ENCODE data around the gene MAN1B1. TPM values are rescaled to one million over a fixed set of nuclear protein-coding genes. Genes with fewer than 3 reads are reported as not detected.

Gene MAN1B1
- polyA plus RNA-seq, 1 donor (not counting 4 experiments of a cell fraction or from before 2014, with no cell fraction given) = 34.3 TPM

DNA sequence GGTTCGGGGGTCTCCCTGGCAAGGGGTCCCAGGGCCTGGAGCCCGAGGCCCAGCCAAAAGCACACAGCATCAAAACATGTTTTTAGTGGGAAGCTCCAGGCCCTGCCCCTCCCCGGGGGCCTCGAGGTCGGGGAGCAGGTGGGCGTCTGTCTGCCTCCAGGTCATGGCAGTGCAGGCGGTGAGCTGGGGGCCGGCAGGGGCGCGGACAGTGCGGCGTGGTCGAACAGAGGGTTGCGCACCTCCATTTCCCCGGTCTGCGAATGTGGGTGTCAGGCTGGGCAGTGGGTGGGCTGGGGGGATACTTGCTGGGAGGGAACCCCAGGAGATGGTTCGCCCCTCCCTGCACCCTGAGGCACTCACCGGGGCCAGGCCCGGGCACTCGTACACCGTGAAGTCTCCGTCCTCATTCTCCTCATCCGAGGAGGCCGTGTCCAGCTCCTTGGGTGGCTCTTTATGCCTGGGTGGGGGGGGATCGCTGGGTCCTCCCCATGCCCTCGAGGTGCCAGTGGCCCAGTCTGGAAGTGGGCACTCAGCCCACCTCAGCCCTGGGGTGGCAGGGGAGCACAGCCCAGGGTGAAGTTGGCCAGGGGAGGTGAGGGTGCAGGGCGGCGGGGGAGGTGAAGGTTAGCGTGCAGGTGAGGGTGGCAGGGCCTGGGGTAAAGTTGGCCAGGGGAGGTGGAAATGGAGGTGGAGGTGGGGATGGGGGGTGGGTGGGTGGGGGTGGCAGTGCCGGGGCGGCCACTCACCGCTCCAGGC is 47.0 kb upstream of the MAN1B1 start:
- H3K4me3 ChIP-seq (ENCODE audit: control insufficient read depth in 2 of 3, extremely low read depth in 1 of 3, insufficient read depth in 2 of 3, low read depth in 1 of 3, low read length in 3 of 3) = no peak overlapping the region
- FAIRE-seq (no peak), DNase-seq (ENCODE audit: low read depth, low spot score) (no peak)
- H2AFZ ChIP-seq (ENCODE audit: control insufficient read depth, low read length) = no peak overlapping the region
- H3K79me2 ChIP-seq (ENCODE audit: control insufficient read depth, insufficient read depth, low read length) = peaks cover 2% of the 10 kb centered on the region
- H3K4me1 ChIP-seq (ENCODE audit: control insufficient read depth, extremely low read depth, insufficient read depth, low read length) = peaks cover 8% of the 10 kb centered on the region
- peaks cover 4% of the 10 kb centered on the region for H4K20me1 ChIP-seq (ENCODE audit: control insufficient read depth, extremely low read depth, insufficient read depth, low read length)
- no peak overlapping the region for H3K9ac ChIP-seq (ENCODE audit: control insufficient read depth, extremely low read depth, insufficient read depth, low read length)
- H3K4me2 ChIP-seq (ENCODE audit: control insufficient read depth, extremely low read depth, insufficient read depth, low read depth, low read length) = no peak overlapping the region
- dilution Hi-C loops (cut with MboI; ENCODE audit: extremely low pct_ligation_motif_present, low sequenced_read_pairs) = no loop called here
- no peak for TF ChIP-seq EZH2 (IDR thresholded peaks at IDR 0.05; ENCODE audit: low read length)
- TF ChIP-seq, protein P1, sequence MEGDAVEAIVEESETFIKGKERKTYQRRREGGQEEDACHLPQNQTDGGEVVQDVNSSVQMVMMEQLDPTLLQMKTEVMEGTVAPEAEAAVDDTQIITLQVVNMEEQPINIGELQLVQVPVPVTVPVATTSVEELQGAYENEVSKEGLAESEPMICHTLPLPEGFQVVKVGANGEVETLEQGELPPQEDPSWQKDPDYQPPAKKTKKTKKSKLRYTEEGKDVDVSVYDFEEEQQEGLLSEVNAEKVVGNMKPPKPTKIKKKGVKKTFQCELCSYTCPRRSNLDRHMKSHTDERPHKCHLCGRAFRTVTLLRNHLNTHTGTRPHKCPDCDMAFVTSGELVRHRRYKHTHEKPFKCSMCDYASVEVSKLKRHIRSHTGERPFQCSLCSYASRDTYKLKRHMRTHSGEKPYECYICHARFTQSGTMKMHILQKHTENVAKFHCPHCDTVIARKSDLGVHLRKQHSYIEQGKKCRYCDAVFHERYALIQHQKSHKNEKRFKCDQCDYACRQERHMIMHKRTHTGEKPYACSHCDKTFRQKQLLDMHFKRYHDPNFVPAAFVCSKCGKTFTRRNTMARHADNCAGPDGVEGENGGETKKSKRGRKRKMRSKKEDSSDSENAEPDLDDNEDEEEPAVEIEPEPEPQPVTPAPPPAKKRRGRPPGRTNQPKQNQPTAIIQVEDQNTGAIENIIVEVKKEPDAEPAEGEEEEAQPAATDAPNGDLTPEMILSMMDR (optimal IDR thresholded peaks at IDR 0.05 in 1 of 3, IDR thresholded peaks at IDR 0.05 in 1 of 3, conservative IDR thresholded peaks at IDR 0.05 in 1 of 3; ENCODE audit: extremely low read depth in 1 of 3, insufficient read depth in 2 of 3, low read length in 3 of 3) = no peak
- H3K36me3 ChIP-seq (ENCODE audit: control insufficient read depth in 2 of 2, extremely low read depth in 1 of 2, insufficient read depth in 2 of 2, low read length in 2 of 2) = peaks cover 0 to 4% of the 10 kb centered on the region in 2 experiments
- H3K9me3 ChIP-seq (ENCODE audit: control insufficient read depth, low read depth, low read length) = no peaks in the 10 kb centered on the region
- H3K9me1 ChIP-seq (ENCODE audit: control insufficient read depth, extremely low read depth, insufficient read depth, low read length) = no peaks in the 10 kb centered on the region
- peaks cover 11% of the 10 kb centered on the region for H3K27me3 ChIP-seq (ENCODE audit: control insufficient read depth, extremely low read depth, insufficient read depth, low read length)
- no peak overlapping the region for H3K27ac ChIP-seq (ENCODE audit: control insufficient read depth, insufficient read depth, low read length)

DNA sequence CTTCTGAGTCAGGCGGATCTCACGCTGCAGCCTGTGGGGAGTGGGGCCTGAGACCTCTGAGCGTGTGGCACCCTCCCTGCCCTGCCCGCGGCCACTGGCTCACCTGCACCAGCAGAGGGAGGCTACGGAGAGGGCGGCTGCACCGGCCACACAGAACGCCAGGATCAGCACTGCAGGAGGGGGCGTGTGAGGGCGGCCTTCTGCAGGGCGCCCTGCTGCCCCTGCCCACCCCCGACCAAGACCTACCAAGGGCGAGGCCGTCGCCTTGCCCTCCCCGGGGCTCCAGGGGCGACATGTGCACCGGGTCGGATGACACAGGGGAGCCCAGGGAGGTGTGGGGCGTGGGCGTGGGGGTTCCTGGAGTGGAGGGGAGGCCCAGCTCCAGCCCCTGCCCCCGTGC is 46.2 kb upstream of the MAN1B1 start:
- no peaks in the 10 kb centered on the region for H3K9me1 ChIP-seq (ENCODE audit: control insufficient read depth, extremely low read depth, insufficient read depth, low read length)

More for the DNA sequence above, 46.2 kb upstream of the MAN1B1 start:
- Histone ChIP-seq H4K20me1 (ENCODE audit: control insufficient read depth, extremely low read depth, insufficient read depth, low read length) (peaks cover 6% of the 10 kb centered on the region), H3K4me2 (ENCODE audit: control insufficient read depth, extremely low read depth, insufficient read depth, low read depth, low read length) (no peak overlapping the region), H3K4me1 (ENCODE audit: control insufficient read depth, extremely low read depth, insufficient read depth, low read length) (peaks cover 9% of the 10 kb centered on the region), H3K9me3 (ENCODE audit: control insufficient read depth, low read depth, low read length) (no peaks in the 10 kb centered on the region), H3K27ac (ENCODE audit: control insufficient read depth, insufficient read depth, low read length) (no peak overlapping the region), H3K27me3 (ENCODE audit: control insufficient read depth, extremely low read depth, insufficient read depth, low read length) (peaks cover 17% of the 10 kb centered on the region), H3K9ac (ENCODE audit: control insufficient read depth, extremely low read depth, insufficient read depth, low read length) (no peak overlapping the region), H3K79me2 (ENCODE audit: control insufficient read depth, insufficient read depth, low read length) (peaks cover 2% of the 10 kb centered on the region), H2AFZ (ENCODE audit: control insufficient read depth, low read length) (no peak overlapping the region), H3K36me3 (ENCODE audit: control insufficient read depth in 2 of 2, extremely low read depth in 1 of 2, insufficient read depth in 2 of 2, low read length in 2 of 2) (peaks cover 0 to 4% of the 10 kb centered on the region in 2 experiments), H3K4me3 (ENCODE audit: control insufficient read depth in 2 of 3, extremely low read depth in 1 of 3, insufficient read depth in 2 of 3, low read depth in 1 of 3, low read length in 3 of 3) (no peak overlapping the region)
- dilution Hi-C loops (cut with MboI; ENCODE audit: extremely low pct_ligation_motif_present, low sequenced_read_pairs) = no loop called here
- FAIRE-seq = no peak
- TF ChIP-seq, protein P1 (optimal IDR thresholded peaks at IDR 0.05 in 1 of 3, IDR thresholded peaks at IDR 0.05 in 1 of 3, conservative IDR thresholded peaks at IDR 0.05 in 1 of 3; ENCODE audit: extremely low read depth in 1 of 3, insufficient read depth in 2 of 3, low read length in 3 of 3) = no peak
- TF ChIP-seq EZH2 (IDR thresholded peaks at IDR 0.05; ENCODE audit: low read length) = no peak
- no peak for DNase-seq (ENCODE audit: low read depth, low spot score)

Data from keratinocyte (primary cell).